ENCODE results near the gene SULT6B1. TPM values are rescaled to one million over a fixed set of nuclear protein-coding genes. Genes with fewer than 3 reads are reported as not detected.

Gene SULT6B1
- total RNA-seq, 1 experiment from 2014 or later: not detected

DNA sequence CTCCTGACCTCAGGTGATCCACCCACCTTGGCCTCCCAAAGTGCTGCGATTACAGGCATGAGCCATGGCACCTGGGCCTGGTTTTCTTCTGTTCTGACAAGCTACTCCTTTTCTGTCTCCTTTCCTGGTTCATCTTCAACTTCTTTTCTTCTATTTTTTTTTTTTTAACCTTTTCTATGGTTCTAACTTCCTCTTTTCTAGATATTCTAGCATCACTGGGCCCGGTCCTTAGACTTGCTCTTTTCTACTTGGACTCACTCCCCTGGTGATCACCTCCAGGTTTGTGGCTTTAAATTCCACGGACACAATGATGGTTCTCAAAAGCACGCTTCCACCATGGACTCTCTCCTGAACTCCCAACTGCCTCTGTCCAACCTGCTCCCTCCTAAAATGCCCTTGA lies 33.7 kb downstream of the SULT6B1 start:
- Histone ChIP-seq H3K79me1 (ENCODE audit: insufficient read depth, low read depth, low read length, poor library complexity, severe bottlenecking) (peaks cover 3% of the 10 kb centered on the region), H3K9ac (ENCODE audit: extremely low read depth, insufficient read length, low read length) (no peak overlapping the region), H4K5ac (ENCODE audit: insufficient read length, low read depth, low read length) (no peak overlapping the region), H4K91ac (ENCODE audit: insufficient read length, low read depth, low read length) (no peak overlapping the region), H3T11ph (ENCODE audit: low read length) (no peak overlapping the region), H3K79me2 (ENCODE audit: insufficient read depth, low read length) (no peaks in the 10 kb centered on the region; the same call in 1 of the 2 replicates), H3K4me2 (ENCODE audit: insufficient read depth, insufficient read length, low read length) (no peak overlapping the region), H3K23ac (ENCODE audit: insufficient read length, low read depth, low read length) (no peak overlapping the region), H2BK15ac (ENCODE audit: low read depth, low read length) (no peak overlapping the region), H3K4ac (ENCODE audit: low read depth, low read length) (no peak overlapping the region), H4K8ac (replicated peaks; ENCODE audit: insufficient read length, low read depth, low read length) (no peak overlapping the region), H2BK5ac (ENCODE audit: insufficient read length, low read length) (no peak overlapping the region), H3K27me3 (ENCODE audit: insufficient read depth, low read length) (no peaks in the 10 kb centered on the region), H3K18ac (ENCODE audit: insufficient read length, low read depth, low read length) (no peak overlapping the region), H2BK20ac (ENCODE audit: low read depth, low read length, poor library complexity, severe bottlenecking) (no peak overlapping the region), H3K23me2 (ENCODE audit: insufficient read length, low read depth, low read length, poor library complexity, severe bottlenecking) (peaks cover 9% of the 10 kb centered on the region), H3K56ac (ENCODE audit: insufficient read length, low read depth, low read length) (no peak overlapping the region), H3K4me1 (ENCODE audit: insufficient read depth, low read length) (no peaks in the 10 kb centered on the region), H3K14ac (ENCODE audit: insufficient read depth, low read length) (no peak overlapping the region), H2AFZ (ENCODE audit: low read length) (no peak overlapping the region), H2BK120ac (ENCODE audit: low read depth, low read length, poor library complexity, severe bottlenecking) (no peak overlapping the region), H2AK5ac (ENCODE audit: insufficient read length, low read length) (no peak overlapping the region), H2BK12ac (ENCODE audit: insufficient read length, low read depth, low read length) (no peak overlapping the region), H4K20me1 (ENCODE audit: control insufficient read depth, insufficient read depth, insufficient read length) (no peaks in the 10 kb centered on the region), H3K9me3 (ENCODE audit: control insufficient read depth, low read depth, low read length) (no peaks in the 10 kb centered on the region), H3K27ac (ENCODE audit: insufficient read length, low read depth, low read length) (no peak overlapping the region)
- WGBS (ENCODE audit: extremely low coverage, insufficient read length, low lambda C conversion rate): no CpG with 5 or more reads among the region's 4 CpGs
- H3K4me3 Mint-ChIP-seq: no peak overlapping the region
- peaks cover 41 to 52% of the 10 kb centered on the region in 2 experiments for H3K4me1 Mint-ChIP-seq
- TF ChIP-seq, protein P1, sequence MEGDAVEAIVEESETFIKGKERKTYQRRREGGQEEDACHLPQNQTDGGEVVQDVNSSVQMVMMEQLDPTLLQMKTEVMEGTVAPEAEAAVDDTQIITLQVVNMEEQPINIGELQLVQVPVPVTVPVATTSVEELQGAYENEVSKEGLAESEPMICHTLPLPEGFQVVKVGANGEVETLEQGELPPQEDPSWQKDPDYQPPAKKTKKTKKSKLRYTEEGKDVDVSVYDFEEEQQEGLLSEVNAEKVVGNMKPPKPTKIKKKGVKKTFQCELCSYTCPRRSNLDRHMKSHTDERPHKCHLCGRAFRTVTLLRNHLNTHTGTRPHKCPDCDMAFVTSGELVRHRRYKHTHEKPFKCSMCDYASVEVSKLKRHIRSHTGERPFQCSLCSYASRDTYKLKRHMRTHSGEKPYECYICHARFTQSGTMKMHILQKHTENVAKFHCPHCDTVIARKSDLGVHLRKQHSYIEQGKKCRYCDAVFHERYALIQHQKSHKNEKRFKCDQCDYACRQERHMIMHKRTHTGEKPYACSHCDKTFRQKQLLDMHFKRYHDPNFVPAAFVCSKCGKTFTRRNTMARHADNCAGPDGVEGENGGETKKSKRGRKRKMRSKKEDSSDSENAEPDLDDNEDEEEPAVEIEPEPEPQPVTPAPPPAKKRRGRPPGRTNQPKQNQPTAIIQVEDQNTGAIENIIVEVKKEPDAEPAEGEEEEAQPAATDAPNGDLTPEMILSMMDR (conservative IDR thresholded peaks at IDR 0.05): no peak
- no peaks in the 10 kb centered on the region for H3K9me3 Mint-ChIP-seq
- H3K27me3 Mint-ChIP-seq (ENCODE audit: low read depth): peaks cover 4% of the 10 kb centered on the region; the same call in 1 of the 2 replicates
- peaks cover 10 to 26% (median 22%) of the 10 kb centered on the region in 3 experiments for H3K36me3 Mint-ChIP-seq (ENCODE audit: insufficient read depth in 1 of 3, low read depth in 3 of 3)
- 0 out of 7 replicates have a peak overlapping the region, but pooled peaks of 1 of the 3 experiments have one; percentile 2 for H3K27ac Mint-ChIP-seq
- no peak for DNase-seq
